ENCODE data around the gene FIBCD1.

FIBCD1 gene

DNA sequence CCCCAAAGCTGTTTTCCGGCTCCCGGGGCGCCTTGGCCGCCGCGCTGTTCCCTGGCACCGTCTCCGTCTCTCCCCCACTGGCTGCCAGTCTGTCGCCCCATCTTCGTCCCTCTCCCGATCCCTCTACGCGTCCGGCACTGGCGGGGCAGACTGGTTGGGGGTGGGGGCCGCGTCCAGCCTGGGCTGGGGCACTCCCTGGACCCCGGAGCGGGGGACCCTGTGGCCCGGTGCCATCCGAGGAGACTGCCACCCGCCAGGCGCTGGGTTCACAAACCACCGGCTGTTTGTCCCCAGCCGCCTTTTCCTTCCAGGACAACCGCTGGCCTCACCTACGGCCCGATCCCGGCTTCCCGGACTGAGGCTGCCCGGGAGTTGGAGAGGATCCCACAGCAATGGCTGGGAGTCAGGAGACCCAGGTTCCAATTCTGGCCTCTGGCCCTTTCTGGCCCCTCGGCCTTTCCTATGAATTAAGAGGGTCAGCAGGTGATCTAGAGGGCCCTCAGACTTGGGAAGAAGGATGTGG is 1.0 kb upstream of the FIBCD1 start:
- DNase-seq (no peak), ATAC-seq (no peak)
- H3K36me3 Mint-ChIP-seq (ENCODE audit: low read depth) = no peaks in the 10 kb centered on the region
- H3K4me3 Mint-ChIP-seq = no peak overlapping the region
- H3K27me3 Mint-ChIP-seq = peaks cover 58% of the 10 kb centered on the region
- peaks cover 5% of the 10 kb centered on the region for H3K4me1 Mint-ChIP-seq
- no peak overlapping the region for H3K27ac Mint-ChIP-seq
- H3K9me3 Mint-ChIP-seq = no peaks in the 10 kb centered on the region

- H3K9me3 Mint-ChIP-seq = no peaks in the 10 kb centered on the region
- H3K4me3 Mint-ChIP-seq = no peak overlapping the region
- H3K36me3 Mint-ChIP-seq (ENCODE audit: low read depth) = no peaks in the 10 kb centered on the region
- peaks cover 5% of the 10 kb centered on the region for H3K4me1 Mint-ChIP-seq
- peaks cover 61% of the 10 kb centered on the region for H3K27me3 Mint-ChIP-seq
- ATAC-seq (no peak), DNase-seq (no peak)
- H3K27ac Mint-ChIP-seq = no peak overlapping the region
Observed at GRCh38 chr9:130939405-130940026, 469 bp upstream of the FIBCD1 start.

DNA sequence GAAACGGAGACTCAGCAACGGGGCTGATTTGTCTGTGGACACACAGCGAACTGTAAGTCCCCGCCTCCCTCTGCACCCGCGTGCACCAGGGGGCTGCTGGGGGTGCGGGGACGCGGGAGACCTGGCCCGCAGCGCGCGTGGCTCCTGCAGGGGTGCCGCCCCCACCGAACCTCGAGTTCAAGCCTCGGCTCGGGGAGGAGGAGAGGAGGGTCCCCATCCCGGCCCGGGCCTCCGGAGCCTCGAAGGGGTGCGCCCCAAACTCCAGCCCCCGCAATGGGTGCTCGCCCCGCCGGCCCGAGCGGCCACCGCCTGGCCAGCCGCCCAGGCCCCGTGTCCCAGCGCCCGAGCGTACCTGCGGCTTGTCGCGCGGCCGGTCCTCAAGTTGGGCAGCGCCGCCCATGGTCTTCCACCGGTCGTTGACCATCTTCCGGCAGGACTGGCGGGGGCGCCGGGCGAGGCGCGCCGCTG is 829 bp downstream of the FIBCD1 start:
- Mint-ChIP-seq H3K36me3 (ENCODE audit: low read depth) (no peaks in the 10 kb centered on the region), H3K27me3 (peaks cover 58% of the 10 kb centered on the region), H3K9me3 (no peaks in the 10 kb centered on the region), H3K4me3 (no peak overlapping the region), H3K27ac (no peak overlapping the region), H3K4me1 (peaks cover 5% of the 10 kb centered on the region)
- DNase-seq (no peak), ATAC-seq (no peak)

DNA sequence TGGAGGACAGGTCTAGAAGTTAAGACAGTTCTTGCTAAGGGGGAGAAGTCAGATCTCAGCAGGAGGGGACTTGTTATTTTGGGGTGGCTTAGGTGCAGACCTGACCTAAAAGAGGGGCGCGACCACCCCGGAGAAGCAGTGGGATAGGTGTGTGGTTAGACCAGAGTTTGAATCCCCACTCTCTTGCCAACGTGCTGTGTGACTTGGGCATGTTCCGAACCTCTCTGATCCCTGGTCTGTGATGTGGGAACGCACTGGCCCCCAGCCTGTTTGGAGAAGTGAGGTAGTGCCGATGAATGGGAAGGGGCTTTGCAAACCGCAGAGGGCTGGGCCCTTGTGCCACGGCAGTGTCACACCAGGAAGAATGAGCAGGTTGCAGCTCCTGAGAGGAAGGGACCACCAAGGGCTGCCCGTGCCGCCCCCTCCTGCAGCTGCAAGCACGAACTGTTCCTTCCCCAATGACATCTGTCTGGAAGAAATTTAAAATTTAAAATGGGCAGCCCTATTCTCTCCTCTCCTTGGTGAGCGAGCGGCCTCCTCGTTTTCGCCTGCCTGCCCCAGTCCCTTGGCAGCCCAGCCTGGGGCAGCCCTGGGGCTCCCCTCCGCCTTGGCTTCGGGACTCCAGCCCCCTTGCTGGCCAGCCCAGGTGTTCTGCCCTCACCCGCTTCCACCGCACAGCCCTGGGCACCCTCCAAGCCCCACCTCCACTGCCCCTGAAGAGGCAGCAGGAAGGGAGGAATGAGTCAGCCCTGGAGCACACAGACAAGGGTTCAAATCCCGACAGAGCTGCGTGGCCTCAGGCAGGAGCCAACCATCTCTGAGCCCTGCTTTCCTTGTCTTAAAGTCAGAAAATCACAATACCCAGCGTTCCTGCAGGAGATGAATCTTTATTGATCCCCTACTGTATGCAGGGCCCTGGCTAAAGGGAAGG is 1.6 kb downstream of the FIBCD1 start:
- Mint-ChIP-seq H3K27me3 (peaks cover 61% of the 10 kb centered on the region), H3K36me3 (ENCODE audit: low read depth) (no peaks in the 10 kb centered on the region), H3K4me3 (no peak overlapping the region), H3K4me1 (peaks cover 5% of the 10 kb centered on the region), H3K9me3 (no peaks in the 10 kb centered on the region), H3K27ac (no peak overlapping the region)
- ATAC-seq (no peak), DNase-seq (no peak)

DNA sequence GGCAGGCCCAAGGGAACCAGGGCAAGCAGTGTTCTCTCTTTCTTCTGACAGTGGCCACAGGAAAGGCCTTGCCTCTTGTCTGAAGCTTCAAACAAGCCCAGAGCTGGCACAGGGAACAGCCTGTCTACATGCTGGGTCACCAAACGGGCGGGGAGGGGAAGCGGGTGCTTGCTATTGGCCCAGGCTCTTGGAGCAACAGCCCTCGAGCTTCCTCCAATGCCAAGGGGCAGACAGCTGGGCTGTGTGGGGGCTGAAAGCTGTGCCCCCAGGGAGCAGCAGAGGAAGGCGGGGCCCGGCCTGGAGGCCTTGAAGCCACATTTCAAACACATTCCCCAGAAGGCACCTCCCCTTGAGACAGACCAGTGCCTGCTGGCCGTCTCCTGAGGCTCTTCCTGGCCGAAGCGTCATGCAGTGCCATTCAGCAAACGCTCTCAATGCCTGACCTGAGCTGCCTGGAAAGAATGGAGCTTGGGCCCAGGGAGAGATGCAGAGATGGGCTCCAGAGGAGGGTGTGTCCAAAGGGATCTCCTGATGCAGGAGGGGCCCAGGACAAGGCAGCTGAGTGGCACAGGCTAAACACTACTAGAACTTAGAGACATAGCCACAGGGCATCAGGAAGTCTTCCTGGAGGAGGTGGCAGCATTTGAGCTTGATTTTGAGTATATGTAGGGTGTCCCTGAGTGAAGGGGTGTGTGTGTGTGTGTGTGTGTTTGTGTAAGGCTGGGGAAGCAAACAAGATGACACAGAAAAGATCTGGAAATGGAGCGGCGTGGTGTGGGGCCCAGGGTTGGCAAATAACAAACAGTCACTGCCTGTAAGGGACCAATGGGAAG is 2.5 kb downstream of the FIBCD1 start:
- Mint-ChIP-seq H3K27ac (no peak overlapping the region), H3K4me3 (no peak overlapping the region), H3K9me3 (no peaks in the 10 kb centered on the region), H3K4me1 (peaks cover 5% of the 10 kb centered on the region), H3K27me3 (peaks cover 58% of the 10 kb centered on the region), H3K36me3 (ENCODE audit: low read depth) (no peaks in the 10 kb centered on the region)
- ATAC-seq (no peak), DNase-seq (no peak)

DNA sequence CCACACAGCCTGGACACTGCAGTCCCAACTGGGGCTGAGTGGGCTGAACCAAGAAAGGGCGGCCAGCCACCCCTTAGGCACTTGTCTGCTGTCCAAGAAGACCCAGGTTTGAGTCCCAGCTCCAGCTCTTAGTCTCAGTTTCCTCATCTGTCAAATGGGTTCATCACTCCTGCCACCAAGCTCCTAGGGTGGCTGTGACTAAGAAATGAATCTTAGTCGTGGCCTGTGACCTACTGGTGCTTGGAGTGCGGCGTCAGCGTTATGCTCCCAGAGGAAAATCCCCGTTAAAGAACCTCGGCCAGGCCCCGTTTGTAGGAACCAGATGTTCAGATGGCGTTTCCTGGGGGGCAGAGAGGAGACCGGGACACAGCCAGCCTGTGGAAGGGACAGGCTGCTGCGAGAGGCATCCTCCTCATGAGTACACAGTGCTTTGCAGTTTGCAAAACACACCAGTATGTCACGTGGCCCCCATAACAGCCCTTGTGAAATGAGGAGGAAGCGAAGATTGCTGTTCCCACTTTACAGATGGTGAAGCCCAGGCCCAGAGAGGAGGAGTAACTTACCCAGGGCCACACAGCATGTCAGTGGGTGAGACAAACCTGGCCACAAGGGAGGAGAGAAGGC is 3.3 kb downstream of the FIBCD1 start:
- peaks cover 53% of the 10 kb centered on the region for H3K27me3 Mint-ChIP-seq
- H3K36me3 Mint-ChIP-seq (ENCODE audit: low read depth) = no peaks in the 10 kb centered on the region
- H3K4me1 Mint-ChIP-seq = peaks cover 5% of the 10 kb centered on the region
- H3K9me3 Mint-ChIP-seq = no peaks in the 10 kb centered on the region
- no peak overlapping the region for H3K27ac Mint-ChIP-seq
- H3K4me3 Mint-ChIP-seq = no peak overlapping the region
- no peak for ATAC-seq
- DNase-seq = no peak

- DNase-seq = no peak
- Mint-ChIP-seq H3K9me3 (no peaks in the 10 kb centered on the region), H3K36me3 (ENCODE audit: low read depth) (no peaks in the 10 kb centered on the region), H3K27me3 (peaks cover 48% of the 10 kb centered on the region), H3K27ac (no peak overlapping the region), H3K4me3 (no peak overlapping the region), H3K4me1 (peaks cover 2% of the 10 kb centered on the region)
- no peak for ATAC-seq
Observed at GRCh38 chr9:130934702-130935647, 4.1 kb downstream of the FIBCD1 start.

DNA sequence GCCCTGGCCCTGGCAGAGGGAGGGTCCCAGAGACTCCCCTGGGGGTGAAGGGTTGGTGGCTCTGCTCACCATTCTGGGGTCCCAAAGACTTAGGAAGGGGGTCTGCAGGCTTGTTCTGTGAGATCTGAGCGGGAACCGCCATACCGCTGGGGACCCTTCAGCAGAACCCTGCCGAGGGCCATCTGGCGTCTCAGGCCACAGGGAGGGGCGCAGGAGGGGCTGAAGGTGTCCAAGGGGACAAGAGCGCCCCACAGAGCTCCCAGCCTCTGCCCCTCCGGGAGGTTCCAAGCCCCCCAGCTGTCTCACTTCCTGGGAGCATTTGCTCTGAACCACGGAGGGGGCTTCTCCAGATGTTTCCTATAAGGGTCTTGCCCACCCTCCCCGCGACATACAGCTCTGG is 4.8 kb downstream of the FIBCD1 start:
- DNase-seq = no peak
- H3K9me3 Mint-ChIP-seq = no peaks in the 10 kb centered on the region
- no peak overlapping the region for H3K4me3 Mint-ChIP-seq
- ATAC-seq = no peak
- no peaks in the 10 kb centered on the region for H3K36me3 Mint-ChIP-seq (ENCODE audit: low read depth)
- H3K27me3 Mint-ChIP-seq = peaks cover 47% of the 10 kb centered on the region
- H3K4me1 Mint-ChIP-seq = peaks cover 2% of the 10 kb centered on the region
- no peak overlapping the region for H3K27ac Mint-ChIP-seq

DNA sequence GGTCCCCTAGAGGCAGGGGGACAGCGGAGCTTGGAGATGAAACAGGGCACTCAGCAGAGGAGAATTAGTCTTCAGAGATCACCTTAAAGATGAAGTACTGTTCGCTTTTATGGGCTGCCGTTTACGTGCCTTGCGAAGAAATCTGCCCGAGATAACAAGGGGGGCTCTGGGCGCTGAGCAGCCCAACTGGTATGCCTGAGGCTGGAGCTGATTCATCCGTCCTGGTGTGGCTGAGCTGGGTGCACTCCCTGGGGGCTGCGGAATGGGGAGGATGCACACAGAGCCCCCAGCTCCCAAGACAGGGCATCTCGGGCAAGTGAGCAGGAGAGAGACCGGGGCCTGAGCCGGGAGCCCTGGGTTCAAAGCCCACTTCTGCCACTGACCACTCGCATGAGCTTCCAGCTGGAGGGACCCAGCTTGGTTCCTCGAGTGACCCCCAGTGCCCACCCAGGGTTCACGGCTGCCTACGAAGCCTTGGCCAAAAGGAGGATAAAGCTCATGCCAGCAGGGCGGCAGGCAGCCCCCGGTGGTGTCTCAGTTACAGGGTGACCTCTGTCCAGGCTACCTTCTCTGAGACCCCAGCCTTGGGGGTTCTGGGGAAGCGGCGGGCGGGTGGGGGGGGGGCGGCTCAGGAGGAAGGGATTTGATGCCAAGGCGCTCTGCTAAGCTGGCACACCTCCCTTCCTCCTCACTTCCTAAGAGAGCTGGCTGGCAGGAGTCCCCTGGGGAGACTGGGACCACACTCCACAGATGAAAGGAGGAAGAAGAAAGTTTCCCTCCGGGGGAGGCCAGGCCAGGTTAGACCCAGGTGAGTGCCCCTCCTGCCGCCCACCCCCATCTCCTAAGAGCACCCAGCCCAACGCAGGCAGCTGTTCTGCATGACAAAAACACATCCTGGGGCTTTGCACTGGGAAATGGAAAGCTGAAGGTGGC is 5.7 kb downstream of the FIBCD1 start:
- Mint-ChIP-seq H3K27ac (no peak overlapping the region), H3K36me3 (ENCODE audit: low read depth) (no peaks in the 10 kb centered on the region), H3K4me3 (no peak overlapping the region), H3K4me1 (peaks cover 2% of the 10 kb centered on the region), H3K9me3 (no peaks in the 10 kb centered on the region), H3K27me3 (peaks cover 44% of the 10 kb centered on the region)
- DNase-seq = no peak
- no peak for ATAC-seq

DNA sequence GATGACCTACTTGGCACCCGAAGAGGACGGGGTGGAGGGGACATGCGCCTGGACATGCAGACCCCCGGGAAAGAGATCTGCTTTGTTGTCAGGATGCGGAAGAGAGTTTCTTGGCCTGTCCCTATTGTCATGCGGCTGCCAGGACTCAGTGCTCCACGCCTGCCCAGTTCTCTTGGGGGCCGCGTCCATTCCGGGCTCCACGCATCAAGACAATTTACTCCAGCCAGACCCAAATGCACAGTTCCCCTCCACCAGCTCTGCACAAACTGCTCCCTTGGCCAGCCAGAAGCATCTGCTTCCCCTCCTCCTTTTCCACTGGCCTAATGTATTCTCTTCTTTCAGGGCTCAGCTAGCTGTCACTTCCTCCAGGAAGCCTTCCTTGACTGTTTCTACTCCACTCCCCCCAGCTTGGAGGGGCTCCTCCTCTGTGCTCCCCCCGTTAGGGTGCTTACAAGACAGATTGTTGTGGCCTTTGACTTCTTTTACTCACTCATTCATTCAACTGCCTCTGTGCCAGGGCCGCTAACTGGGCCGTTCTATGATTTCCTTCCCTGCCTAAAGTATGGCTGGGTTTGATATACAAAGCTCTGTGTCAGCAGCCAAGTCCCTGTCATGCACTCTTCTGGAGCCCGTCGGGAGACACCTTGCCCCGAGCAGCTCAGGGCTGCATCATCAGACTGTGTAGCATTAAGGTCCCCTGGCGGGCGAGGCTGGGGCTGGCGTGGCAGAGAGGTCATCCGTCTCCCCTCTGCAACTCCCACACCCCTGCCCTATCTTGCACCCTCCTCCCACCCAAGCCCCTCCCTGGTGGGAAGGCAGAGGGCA is 6.6 kb downstream of the FIBCD1 start:
- no peaks in the 10 kb centered on the region for H3K4me1 Mint-ChIP-seq
- H3K27me3 Mint-ChIP-seq = peaks cover 39% of the 10 kb centered on the region
- H3K9me3 Mint-ChIP-seq = no peaks in the 10 kb centered on the region
- H3K27ac Mint-ChIP-seq = no peak overlapping the region
- no peak overlapping the region for H3K4me3 Mint-ChIP-seq
- no peak for DNase-seq
- ATAC-seq = no peak
- no peaks in the 10 kb centered on the region for H3K36me3 Mint-ChIP-seq (ENCODE audit: low read depth)

DNA sequence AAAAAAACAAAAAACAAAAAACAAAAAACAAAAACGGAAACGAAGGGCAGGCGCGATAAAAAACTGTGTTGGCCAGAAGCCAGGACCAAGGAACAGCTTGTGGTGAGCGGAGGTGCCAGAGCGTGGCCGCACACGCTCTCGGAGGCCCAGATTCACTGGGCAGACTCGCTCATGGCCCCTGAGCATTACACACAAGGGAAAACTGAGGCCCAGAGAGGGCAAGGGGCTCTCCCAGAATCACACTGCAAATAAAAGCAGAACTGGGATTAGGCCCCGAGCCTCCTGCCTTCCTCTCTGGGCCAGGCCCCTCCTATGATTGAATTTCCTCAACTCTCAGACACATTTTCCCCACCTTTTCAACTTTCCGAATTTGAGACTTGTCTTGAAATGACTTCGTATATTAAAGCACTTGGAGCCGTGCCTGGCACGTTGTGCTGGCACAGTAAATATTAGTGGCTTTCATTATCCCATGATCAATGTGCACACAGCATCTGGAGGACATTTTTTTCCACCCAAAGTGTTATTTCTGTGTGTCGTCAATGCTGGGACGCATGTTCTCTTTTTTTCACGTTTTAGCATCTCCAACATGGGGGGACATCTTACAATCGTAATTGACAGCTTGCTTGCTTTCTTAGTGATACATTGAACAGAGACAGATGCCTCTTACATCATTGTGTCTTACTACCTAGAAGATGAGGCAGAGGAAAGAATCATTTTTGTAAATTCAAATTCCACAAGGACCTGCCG is 7.4 kb downstream of the FIBCD1 start:
- ATAC-seq (no peak), DNase-seq (no peak)
- Mint-ChIP-seq H3K36me3 (ENCODE audit: low read depth) (no peaks in the 10 kb centered on the region), H3K4me3 (no peak overlapping the region), H3K4me1 (no peaks in the 10 kb centered on the region), H3K27me3 (peaks cover 32% of the 10 kb centered on the region), H3K27ac (no peak overlapping the region), H3K9me3 (no peaks in the 10 kb centered on the region)

Data from activated naive CD8-positive, alpha-beta T cell treated with anti-CD3 and anti-CD28 coated beads, Interleukin-2, amount 50 U/mL, for 24 hours (primary cell).